ENCODE measurements around the gene UPP1. TPM values are rescaled to one million over a fixed set of nuclear protein-coding genes. Genes with fewer than 3 reads are reported as not detected.

UPP1 gene
- total RNA-seq, result 6.6 and 7.3 TPM in 2 replicates

GRCh38 chr7:48089046-48090003 lies at the start of gene UPP1:
Gene UPP1, plus strand, starts transcription at chr7:48089265. Its CDS starts 5,519 bp downstream, at chr7:48094784.

Other genes with a start within 250 kb of the UPP1 start
- gene PKD1L1, start 140.8 kb upstream of the UPP1 start, total RNA-seq, result under 0.01 and 0.09 TPM in 2 replicates
- 10.7 and 14.7 TPM in 2 replicates for gene HUS1, start 109.7 kb upstream of the UPP1 start, total RNA-seq
- gene SUN3, start 60.2 kb upstream of the UPP1 start, total RNA-seq, result not detected in 2 replicates
- not detected in 2 replicates for gene C7orf57, start 53.7 kb upstream of the UPP1 start, total RNA-seq
- gene ABCA13, start 82.2 kb downstream of the UPP1 start, total RNA-seq, result 0.55 and 1.4 TPM in 2 replicates

Measured in smooth muscle cell of bladder (primary cell).